SIG-M5 (cell line): ENCODE data around the gene SMPX.
"Not testable (repeated sequence)": the region's sequence is repeated elsewhere in the genome, so short reads cannot be mapped to it uniquely, and the experiment has no call there.

Source experiments
- DNase-seq: peaks from one replicate; lab custom pipeline; 2025; lab: John Stamatoyannopoulos, UW

SMPX gene

DNA sequence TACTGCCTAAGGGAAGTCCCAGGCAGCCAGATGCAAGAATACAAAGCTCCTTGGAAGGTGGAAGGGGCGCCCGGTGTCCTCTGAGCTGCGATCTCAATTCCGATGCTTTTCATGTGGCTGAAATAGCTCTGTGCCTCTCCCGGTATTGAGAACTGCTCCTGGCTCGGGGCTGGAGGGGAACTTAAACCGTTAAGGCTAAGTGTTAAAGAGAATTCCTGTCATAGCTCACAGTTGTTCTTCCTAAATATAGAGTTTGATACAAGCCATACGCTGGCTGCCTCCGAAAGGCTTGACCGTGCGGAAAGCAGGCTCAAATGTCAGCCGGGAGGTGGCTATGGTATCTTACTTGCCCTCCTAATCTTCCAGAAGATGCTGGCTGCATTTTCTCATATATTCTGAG, at the start of gene SMPX:
Gene SMPX (minus strand): TSS at position 157 of the 400 bp plus-strand sequence. CDS start 3,826 bp downstream, outside the sequence.
- DNase-seq: no peak

GRCh38 chrX:21806691-21807090, 48.8 kb upstream of the SMPX start:
- DNase-seq: no peak

DNA sequence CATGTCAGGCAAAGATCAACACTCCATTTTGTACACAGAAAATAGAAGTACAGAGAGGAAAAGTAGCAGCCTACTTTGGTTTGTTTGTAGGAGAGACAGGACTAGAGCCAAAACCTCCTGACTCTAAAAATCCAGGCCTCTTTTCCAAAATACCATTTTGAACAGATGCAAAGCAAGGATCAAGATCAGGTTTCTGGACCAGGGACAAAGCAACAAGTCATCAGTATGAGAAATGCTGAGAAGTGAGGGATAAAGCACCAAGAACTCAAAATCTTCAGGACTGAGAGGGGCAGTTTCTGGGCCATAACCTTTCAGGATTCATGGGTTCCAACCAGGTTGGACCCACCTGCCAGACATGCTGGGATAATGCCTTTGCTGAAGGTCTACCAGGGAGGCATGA, 44.9 kb upstream of the SMPX start:
- no peak for DNase-seq

GRCh38 chrX:21802054-21802670, 44.2 kb upstream of the SMPX start:
- DNase-seq: no peak

GRCh38 chrX:21800344-21800770, 42.4 kb upstream of the SMPX start:
- no peak for DNase-seq

GRCh38 chrX:21799767-21800166, 41.9 kb upstream of the SMPX start:
- DNase-seq: no peak

- no peak for DNase-seq
Observed at GRCh38 chrX:21798677-21799219, 40.8 kb upstream of the SMPX start.

DNA sequence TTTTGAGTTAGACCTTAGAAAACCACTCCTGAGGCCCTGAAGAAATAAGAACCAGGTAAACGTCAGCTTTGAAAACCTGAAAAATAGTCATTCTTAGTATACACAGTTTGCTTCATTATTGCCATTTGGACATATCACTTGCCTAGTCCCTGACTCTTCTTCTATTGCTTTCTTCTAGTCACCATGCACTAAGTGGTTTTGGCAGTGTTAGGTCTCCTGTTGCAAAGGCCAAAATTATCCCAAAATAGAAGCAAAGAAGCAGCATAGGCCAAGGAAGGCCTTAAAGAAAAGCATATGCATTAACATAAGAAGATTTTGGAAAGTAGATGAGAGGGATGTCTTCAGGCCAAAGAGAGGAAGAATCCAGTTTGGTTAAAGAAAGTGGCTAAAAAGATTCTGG, 24.1 kb upstream of the SMPX start:
- DNase-seq: no peak

DNA sequence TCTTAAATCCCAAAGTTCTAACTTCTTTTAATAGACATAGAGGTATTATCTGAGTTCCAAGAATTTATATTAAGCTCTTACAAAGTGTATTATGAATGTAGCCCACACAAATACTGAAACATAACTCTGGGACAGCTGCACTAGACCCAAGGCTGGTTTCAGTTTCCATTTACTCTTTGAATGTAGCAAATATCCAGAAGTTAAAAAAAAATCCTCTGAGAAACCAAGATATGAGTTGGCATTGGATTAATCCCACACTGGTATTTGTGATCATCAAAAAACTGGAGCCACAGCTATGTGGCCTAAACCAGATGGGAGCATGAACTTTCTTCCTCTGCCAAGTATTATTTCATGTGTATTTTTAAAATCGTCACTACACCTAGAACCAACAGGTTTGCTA, 23.6 kb upstream of the SMPX start:
- DNase-seq: no peak

DNA sequence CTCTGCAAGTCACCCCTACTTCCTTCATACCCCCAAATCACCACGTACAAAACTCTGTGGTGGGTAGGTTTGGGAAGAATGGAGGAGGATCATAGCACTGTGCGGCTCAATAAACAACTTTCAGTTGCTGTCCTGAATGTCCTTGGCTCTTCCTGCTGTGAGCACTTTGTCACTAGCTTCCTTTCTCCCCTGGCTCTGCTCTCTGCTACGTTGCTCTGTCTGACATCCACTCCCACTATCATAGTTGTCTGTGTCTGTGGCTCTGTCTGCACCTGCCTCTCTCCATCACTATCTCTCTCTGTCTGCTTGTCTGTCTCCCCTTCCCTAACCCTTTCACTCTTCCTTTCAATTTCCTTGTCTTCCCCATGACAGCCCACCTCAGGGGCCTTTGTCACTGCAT, 21.2 kb upstream of the SMPX start:
- no peak for DNase-seq

- no peak for DNase-seq
Observed at GRCh38 chrX:21778236-21778635, 20.3 kb upstream of the SMPX start.

- not testable (repeated sequence) for DNase-seq
Observed at GRCh38 chrX:21775128-21775527, 17.2 kb upstream of the SMPX start.

DNA sequence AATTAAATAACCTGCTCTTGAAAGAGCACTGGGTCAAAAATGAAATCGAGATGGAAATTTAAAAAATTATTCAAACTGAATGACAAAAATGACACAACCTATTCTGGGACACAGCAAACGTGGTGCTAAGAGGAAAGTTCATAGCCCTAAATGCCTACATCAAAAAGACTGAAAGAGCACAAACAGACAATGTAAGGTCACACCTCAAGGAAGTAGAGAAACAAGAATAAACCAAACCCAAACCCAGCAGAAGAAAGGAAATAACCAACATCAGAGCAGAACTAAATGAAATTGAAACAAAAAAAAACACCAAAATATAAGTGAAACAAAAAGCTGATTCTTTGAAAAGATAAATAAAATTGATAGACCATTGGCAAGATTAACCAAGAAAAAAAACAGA, 15.1 kb upstream of the SMPX start:
- DNase-seq: not testable (repeated sequence)

DNA sequence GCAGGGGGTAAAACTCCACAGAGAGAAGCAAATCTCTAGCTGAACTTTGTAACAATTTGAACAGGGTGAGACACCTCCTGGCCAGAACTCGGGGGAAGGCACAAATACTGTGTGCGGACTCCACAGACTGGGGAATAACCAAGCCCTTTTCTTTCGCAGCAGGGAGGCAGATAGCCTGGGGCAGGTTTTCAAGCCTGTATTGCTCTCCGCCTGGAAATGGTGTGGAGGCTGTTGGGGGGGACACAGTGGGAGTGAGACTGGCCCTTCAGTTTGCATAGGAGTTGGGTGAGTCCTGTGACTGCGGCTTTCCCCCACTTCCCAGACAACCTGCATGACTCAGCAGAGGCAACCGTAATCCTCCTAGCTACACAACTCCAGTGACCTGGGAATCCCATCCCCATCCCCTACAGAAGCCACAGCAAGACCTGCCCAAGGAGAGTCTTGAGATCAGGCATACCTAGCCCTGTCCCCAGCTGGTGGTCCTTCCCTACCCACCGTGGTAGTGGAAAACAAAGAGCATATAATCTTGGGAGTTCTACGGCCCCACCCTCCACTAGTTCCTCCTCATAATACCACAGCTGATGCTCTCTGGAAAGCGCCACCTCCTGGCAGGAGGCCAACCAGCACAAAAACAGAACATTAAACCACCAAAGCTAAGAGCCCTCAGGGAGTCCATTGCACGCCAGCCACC, 12.9 kb upstream of the SMPX start:
- no peak for DNase-seq

DNA sequence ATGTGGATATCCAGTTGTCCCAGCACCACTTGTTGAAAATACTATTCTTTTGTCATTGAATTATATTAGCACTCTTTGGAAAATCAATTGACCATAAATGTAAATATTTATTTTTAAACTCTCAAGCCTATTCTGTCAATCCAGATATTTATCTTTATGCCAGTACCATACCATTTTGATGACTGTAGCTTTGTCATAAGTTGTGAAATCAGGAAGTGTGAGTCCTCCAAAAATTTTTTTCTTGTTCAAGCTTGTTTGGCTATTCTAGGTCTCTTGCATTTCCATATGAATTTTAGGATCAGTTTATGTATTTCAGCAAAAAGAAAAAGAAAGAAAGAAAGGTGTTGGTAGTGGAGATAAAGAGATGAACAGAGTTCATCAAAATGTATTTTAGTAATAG, 8.2 kb upstream of the SMPX start:
- DNase-seq: no peak

DNA sequence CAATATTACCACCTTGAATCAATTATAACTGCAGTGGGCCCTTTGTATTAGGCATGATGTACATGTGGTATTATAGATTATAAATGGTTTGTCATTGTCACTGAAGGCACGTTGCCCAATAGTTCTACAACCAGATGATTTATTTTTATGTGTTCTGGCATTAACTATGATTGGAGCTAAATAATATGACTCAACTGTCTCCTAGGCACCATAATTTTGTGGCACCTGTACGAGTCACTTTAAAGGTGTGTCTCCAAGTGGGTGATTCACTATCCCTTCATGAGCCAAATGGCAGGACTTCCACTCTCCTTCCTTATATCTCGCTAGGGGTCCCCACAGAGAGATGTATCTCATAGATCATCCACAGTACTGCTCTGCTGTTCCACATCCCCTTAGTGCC, 6.1 kb upstream of the SMPX start:
- DNase-seq: no peak

DNA sequence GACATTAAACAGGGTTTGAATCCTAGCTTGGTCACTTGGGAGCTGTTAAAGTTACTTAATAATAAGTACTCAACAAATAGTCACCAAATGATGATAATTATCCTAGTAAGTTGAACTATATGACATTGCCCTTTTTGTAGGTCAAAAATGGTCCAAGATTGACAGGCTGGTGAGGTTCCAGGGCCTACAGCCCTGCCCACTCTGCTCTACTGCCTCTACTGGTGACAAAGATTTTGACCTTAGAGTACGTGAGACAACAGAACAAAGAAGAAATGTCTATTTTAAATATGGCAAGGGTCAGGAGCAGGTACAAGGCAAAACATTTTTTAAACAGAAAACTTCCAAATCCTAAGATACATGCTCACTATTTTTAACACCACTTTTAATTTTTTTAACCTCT, 572 bp upstream of the SMPX start:
- no peak for DNase-seq

DNA sequence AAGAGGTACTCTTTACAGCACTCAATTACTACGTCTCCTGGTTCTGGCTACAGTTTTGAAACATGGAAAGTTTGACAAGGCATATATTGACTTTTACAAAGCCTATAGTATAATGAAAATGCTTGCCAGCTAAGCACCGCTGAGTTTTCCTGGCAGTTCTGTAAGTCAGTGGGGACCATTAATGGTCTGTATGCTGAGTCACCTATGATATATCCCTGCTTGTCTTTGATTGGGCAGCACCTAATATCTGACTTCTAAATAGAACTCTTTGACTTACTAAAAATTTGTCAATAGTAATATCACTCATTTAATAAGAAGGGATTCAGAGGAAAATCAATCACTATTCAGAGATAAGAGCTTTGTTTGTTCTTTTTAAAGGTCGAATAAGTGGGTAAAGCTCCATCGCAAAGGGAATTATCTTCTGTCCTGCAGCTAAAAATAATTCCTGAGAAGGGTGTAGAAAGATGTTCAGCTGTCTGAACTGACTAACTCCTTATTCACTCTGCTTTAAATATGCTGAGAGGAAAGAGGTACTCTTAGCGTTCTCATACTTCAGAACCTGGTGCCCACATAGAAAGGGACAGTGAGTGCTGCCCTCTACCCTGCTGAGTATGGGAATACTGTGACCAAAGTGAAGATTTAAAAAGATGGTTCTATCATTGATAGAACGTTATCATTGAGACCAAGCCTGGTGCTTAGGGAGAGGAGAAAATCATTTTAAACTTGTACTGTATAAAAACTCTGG, 959 bp downstream of the SMPX start:
- no peak for DNase-seq

- DNase-seq: no peak
Observed at GRCh38 chrX:21749924-21750323, 8.0 kb downstream of the SMPX start.

DNA sequence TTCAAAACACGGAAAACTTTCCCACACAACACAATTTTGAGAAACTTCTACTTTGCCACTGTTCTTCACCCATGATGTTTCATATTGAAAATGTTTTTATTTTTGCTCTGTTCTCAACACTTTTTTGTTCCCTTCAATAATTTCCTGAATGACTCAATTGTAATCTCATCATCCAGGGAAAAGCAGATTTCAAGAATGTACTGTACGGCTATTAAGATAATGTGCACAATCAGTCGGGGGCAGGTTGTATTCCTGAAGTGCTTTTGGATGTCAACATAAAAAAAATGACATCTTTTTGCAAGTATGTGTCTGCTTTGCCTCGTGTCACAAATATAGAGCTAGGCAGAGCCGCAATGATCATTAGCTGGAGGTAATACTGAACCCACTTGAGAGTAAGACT, 9.7 kb downstream of the SMPX start:
- DNase-seq: no peak

DNA sequence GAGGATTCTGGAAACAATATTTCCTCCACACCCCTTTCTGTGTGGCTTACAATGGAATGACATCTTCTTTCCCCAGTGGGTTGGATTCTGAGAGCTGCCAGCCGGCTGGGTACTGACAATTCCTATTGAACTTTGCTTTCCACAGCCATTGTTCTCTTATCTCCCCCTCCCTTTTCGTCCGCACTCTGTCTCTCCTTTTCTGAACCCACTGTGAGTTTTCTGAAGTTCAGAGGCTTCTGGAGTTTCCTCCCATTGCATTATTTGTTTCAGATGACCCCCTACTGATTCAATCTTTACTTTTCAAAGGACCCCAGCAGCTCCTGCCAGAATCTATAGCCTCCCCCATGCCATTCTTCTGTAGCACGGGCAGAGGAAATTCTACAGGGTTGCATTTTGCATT, 10.4 kb downstream of the SMPX start:
- no peak for DNase-seq

- DNase-seq: no peak
Observed at GRCh38 chrX:21745756-21746155, 12.2 kb downstream of the SMPX start.

DNA sequence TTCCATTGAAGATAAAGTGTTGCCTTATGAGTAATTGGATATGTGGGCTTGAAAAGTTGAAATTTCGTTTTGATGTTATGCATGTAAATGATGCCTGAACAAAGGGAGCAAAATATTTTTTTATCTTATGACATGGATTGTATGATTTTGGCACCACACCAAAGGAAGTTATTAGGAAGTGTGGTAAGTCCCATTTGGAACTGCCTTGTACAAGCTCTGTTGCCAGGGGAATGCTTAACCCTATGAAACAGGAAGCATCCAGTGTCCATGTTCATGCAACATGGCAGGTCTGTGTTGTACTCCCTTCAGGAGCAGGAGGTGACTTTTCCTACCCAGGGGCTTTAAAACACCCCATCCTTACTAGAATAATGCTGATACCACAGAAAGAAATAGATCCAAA, 13.2 kb downstream of the SMPX start:
- DNase-seq: no peak
